ENCODE data around the gene ADAMTS9. TPM values are rescaled to one million over a fixed set of nuclear protein-coding genes. Genes with fewer than 3 reads are reported as not detected.

ADAMTS9 gene
- polyA plus RNA-seq, 1 donor: 15.4 TPM

- WGBS (ENCODE audit: insufficient coverage, low lambda C conversion rate): no CpG with 5 or more reads among the region's 1 CpG
- no peak for DNase-seq
- no peaks in the 10 kb centered on the region for H3K9me3 ChIP-seq (ENCODE audit: control insufficient read depth, low read depth, low read length)
Measured at GRCh38 chr3:64518950-64519349, 168.8 kb downstream of the ADAMTS9 start.

GRCh38 chr3:64518496-64518895 lies 169.3 kb downstream of the ADAMTS9 start:
- Histone ChIP-seq H3K27me3 (ENCODE audit: control insufficient read depth, insufficient read depth, low read length) (no peaks in the 10 kb centered on the region), H3K27ac (ENCODE audit: low read length) (no peak overlapping the region), H3K36me3 (ENCODE audit: control insufficient read depth, insufficient read depth, low read length) (no peaks in the 10 kb centered on the region), H3K4me3 (ENCODE audit: low read length) (no peak overlapping the region), H3K9me3 (ENCODE audit: control insufficient read depth, low read depth, low read length) (no peaks in the 10 kb centered on the region), H3K4me1 (ENCODE audit: control insufficient read depth, insufficient read depth, low read length) (no peaks in the 10 kb centered on the region)
- WGBS (ENCODE audit: insufficient coverage, low lambda C conversion rate): no CpG with 5 or more reads among the region's 6 CpGs
- no peak for DNase-seq

More at GRCh38 chr3:64518950-64519349, 168.8 kb downstream of the ADAMTS9 start:
- Histone ChIP-seq H3K4me3 (ENCODE audit: low read length) (no peak overlapping the region), H3K27me3 (ENCODE audit: control insufficient read depth, insufficient read depth, low read length) (no peaks in the 10 kb centered on the region), H3K27ac (ENCODE audit: low read length) (no peak overlapping the region), H3K4me1 (ENCODE audit: control insufficient read depth, insufficient read depth, low read length) (no peaks in the 10 kb centered on the region), H3K36me3 (ENCODE audit: control insufficient read depth, insufficient read depth, low read length) (no peaks in the 10 kb centered on the region)

- Histone ChIP-seq H3K4me3 (ENCODE audit: low read length) (no peak overlapping the region), H3K4me1 (ENCODE audit: control insufficient read depth, insufficient read depth, low read length) (no peaks in the 10 kb centered on the region), H3K36me3 (ENCODE audit: control insufficient read depth, insufficient read depth, low read length) (no peaks in the 10 kb centered on the region), H3K27ac (ENCODE audit: low read length) (no peak overlapping the region), H3K9me3 (ENCODE audit: control insufficient read depth, low read depth, low read length) (no peaks in the 10 kb centered on the region), H3K27me3 (ENCODE audit: control insufficient read depth, insufficient read depth, low read length) (no peaks in the 10 kb centered on the region)
- no peak for DNase-seq
- WGBS (ENCODE audit: insufficient coverage, low lambda C conversion rate): 100% methylated on average over 1 of the region's 3 CpGs
Measured at GRCh38 chr3:64514889-64515288, 172.9 kb downstream of the ADAMTS9 start.

- Histone ChIP-seq H3K4me1 (ENCODE audit: control insufficient read depth, insufficient read depth, low read length) (no peaks in the 10 kb centered on the region), H3K9me3 (ENCODE audit: control insufficient read depth, low read depth, low read length) (no peaks in the 10 kb centered on the region), H3K36me3 (ENCODE audit: control insufficient read depth, insufficient read depth, low read length) (no peaks in the 10 kb centered on the region), H3K4me3 (ENCODE audit: low read length) (no peak overlapping the region), H3K27ac (ENCODE audit: low read length) (no peak overlapping the region), H3K27me3 (ENCODE audit: control insufficient read depth, insufficient read depth, low read length) (no peaks in the 10 kb centered on the region)
- no CpG with 5 or more reads among the region's 5 CpGs for WGBS (ENCODE audit: insufficient coverage, low lambda C conversion rate)
- no peak for DNase-seq
Measured at GRCh38 chr3:64509206-64509605, 178.6 kb downstream of the ADAMTS9 start.

- no CpG with 5 or more reads among the region's 1 CpG for WGBS (ENCODE audit: insufficient coverage, low lambda C conversion rate)
- DNase-seq: peak in 1 of 2 donors; percentile 8
Measured at GRCh38 chr3:64508140-64508539, 179.7 kb downstream of the ADAMTS9 start.

GRCh38 chr3:64506255-64506654 lies 181.5 kb downstream of the ADAMTS9 start:
- no peaks in the 10 kb centered on the region for H3K36me3 ChIP-seq (ENCODE audit: control insufficient read depth, insufficient read depth, low read length)

More at GRCh38 chr3:64508140-64508539, 179.7 kb downstream of the ADAMTS9 start:
- no peak overlapping the region for H3K4me3 ChIP-seq (ENCODE audit: low read length)
- H3K4me1 ChIP-seq (ENCODE audit: control insufficient read depth, insufficient read depth, low read length): no peaks in the 10 kb centered on the region
- H3K27ac ChIP-seq (ENCODE audit: low read length): no peak overlapping the region
- no peaks in the 10 kb centered on the region for H3K27me3 ChIP-seq (ENCODE audit: control insufficient read depth, insufficient read depth, low read length)
- H3K36me3 ChIP-seq (ENCODE audit: control insufficient read depth, insufficient read depth, low read length): no peaks in the 10 kb centered on the region
- H3K9me3 ChIP-seq (ENCODE audit: control insufficient read depth, low read depth, low read length): no peaks in the 10 kb centered on the region

GRCh38 chr3:64505419-64505818 lies 182.4 kb downstream of the ADAMTS9 start:
- H3K27ac ChIP-seq (ENCODE audit: low read length): no peak overlapping the region
- H3K4me3 ChIP-seq (ENCODE audit: low read length): no peak overlapping the region
- no peaks in the 10 kb centered on the region for H3K9me3 ChIP-seq (ENCODE audit: control insufficient read depth, low read depth, low read length)
- no peaks in the 10 kb centered on the region for H3K36me3 ChIP-seq (ENCODE audit: control insufficient read depth, insufficient read depth, low read length)
- H3K27me3 ChIP-seq (ENCODE audit: control insufficient read depth, insufficient read depth, low read length): no peaks in the 10 kb centered on the region
- DNase-seq: no peak
- peaks cover 2% of the 10 kb centered on the region for H3K4me1 ChIP-seq (ENCODE audit: control insufficient read depth, insufficient read depth, low read length)
- 79% methylated on average over 3 of the region's 7 CpGs for WGBS (ENCODE audit: insufficient coverage, low lambda C conversion rate)

More at GRCh38 chr3:64506255-64506654, 181.5 kb downstream of the ADAMTS9 start:
- H3K9me3 ChIP-seq (ENCODE audit: control insufficient read depth, low read depth, low read length): no peaks in the 10 kb centered on the region
- no peak overlapping the region for H3K27ac ChIP-seq (ENCODE audit: low read length)
- H3K4me3 ChIP-seq (ENCODE audit: low read length): no peak overlapping the region
- no peaks in the 10 kb centered on the region for H3K27me3 ChIP-seq (ENCODE audit: control insufficient read depth, insufficient read depth, low read length)
- H3K4me1 ChIP-seq (ENCODE audit: control insufficient read depth, insufficient read depth, low read length): no peaks in the 10 kb centered on the region
- DNase-seq: no peak
- WGBS (ENCODE audit: insufficient coverage, low lambda C conversion rate): no CpG with 5 or more reads among the region's 8 CpGs

- H3K4me3 ChIP-seq (ENCODE audit: low read length): no peak overlapping the region
- H3K27ac ChIP-seq (ENCODE audit: low read length): no peak overlapping the region
Measured at GRCh38 chr3:64502284-64502683, 185.5 kb downstream of the ADAMTS9 start.

GRCh38 chr3:64501298-64501906 lies 186.4 kb downstream of the ADAMTS9 start:
- Histone ChIP-seq H3K27ac (ENCODE audit: low read length) (no peak overlapping the region), H3K27me3 (ENCODE audit: control insufficient read depth, insufficient read depth, low read length) (no peaks in the 10 kb centered on the region), H3K4me3 (ENCODE audit: low read length) (no peak overlapping the region), H3K36me3 (ENCODE audit: control insufficient read depth, insufficient read depth, low read length) (no peaks in the 10 kb centered on the region), H3K4me1 (ENCODE audit: control insufficient read depth, insufficient read depth, low read length) (peaks cover 2% of the 10 kb centered on the region), H3K9me3 (ENCODE audit: control insufficient read depth, low read depth, low read length) (no peaks in the 10 kb centered on the region)
- no CpG with 5 or more reads among the region's 8 CpGs for WGBS (ENCODE audit: insufficient coverage, low lambda C conversion rate)
- peak in 1 of 2 donors; percentile 24 for DNase-seq

More at GRCh38 chr3:64502284-64502683, 185.5 kb downstream of the ADAMTS9 start:
- H3K27me3 ChIP-seq (ENCODE audit: control insufficient read depth, insufficient read depth, low read length): no peaks in the 10 kb centered on the region
- 56% methylated on average over 1 of the region's 1 CpG for WGBS (ENCODE audit: insufficient coverage, low lambda C conversion rate)
- no peaks in the 10 kb centered on the region for H3K36me3 ChIP-seq (ENCODE audit: control insufficient read depth, insufficient read depth, low read length)
- DNase-seq: no peak
- H3K4me1 ChIP-seq (ENCODE audit: control insufficient read depth, insufficient read depth, low read length): peaks cover 2% of the 10 kb centered on the region
- H3K9me3 ChIP-seq (ENCODE audit: control insufficient read depth, low read depth, low read length): no peaks in the 10 kb centered on the region

- H3K36me3 ChIP-seq (ENCODE audit: control insufficient read depth, insufficient read depth, low read length): no peaks in the 10 kb centered on the region
Measured at GRCh38 chr3:64496786-64497490, 190.9 kb downstream of the ADAMTS9 start.

More at GRCh38 chr3:64496786-64497490, 190.9 kb downstream of the ADAMTS9 start:
- Histone ChIP-seq H3K27me3 (ENCODE audit: control insufficient read depth, insufficient read depth, low read length) (peaks cover 12% of the 10 kb centered on the region), H3K27ac (ENCODE audit: low read length) (no peak overlapping the region), H3K9me3 (ENCODE audit: control insufficient read depth, low read depth, low read length) (no peaks in the 10 kb centered on the region), H3K4me3 (ENCODE audit: low read length) (no peak overlapping the region), H3K4me1 (ENCODE audit: control insufficient read depth, insufficient read depth, low read length) (peaks cover 2% of the 10 kb centered on the region)
- no CpG with 5 or more reads among the region's 5 CpGs for WGBS (ENCODE audit: insufficient coverage, low lambda C conversion rate)
- no peak for DNase-seq
